22Rv1 (cell line): ENCODE results near the gene LILRB3.

Experiments
- ZFX ChIP-seq: fragments of 450-650 bp; IDR thresholded peaks from 2 replicates; pipeline ENCODE4 v1.6.1; 2017; ENCODE audit warnings: antibody characterized with exemption, borderline replicate concordance
- TF ChIP-seq, protein P1 (sequence below): fragments of 450-650 bp; IDR thresholded peaks from 2 replicates; pipeline ENCODE4 v1.5.1; 2017; ENCODE audit warnings: mild to moderate bottlenecking

DNA sequence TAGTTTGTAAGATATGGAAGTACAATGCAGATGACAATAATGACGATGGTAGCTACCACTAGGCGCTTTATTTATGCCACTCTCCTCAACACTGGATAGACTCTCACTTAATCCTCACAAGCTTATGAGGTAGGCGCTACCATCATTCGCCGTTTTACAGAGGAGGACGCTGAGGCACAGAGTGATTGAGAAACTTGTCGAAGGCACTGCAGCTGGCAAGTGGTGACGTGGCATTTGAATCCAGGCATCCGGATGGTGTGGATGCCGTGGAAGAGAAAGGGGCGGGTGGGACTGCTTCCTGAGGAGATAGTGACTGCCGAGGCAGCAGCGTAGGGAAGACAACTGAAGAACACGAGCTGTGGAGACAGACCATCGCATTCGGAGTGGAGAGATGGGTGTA lies 23.4 kb downstream of the LILRB3 start:
- TF ChIP-seq, protein P1, sequence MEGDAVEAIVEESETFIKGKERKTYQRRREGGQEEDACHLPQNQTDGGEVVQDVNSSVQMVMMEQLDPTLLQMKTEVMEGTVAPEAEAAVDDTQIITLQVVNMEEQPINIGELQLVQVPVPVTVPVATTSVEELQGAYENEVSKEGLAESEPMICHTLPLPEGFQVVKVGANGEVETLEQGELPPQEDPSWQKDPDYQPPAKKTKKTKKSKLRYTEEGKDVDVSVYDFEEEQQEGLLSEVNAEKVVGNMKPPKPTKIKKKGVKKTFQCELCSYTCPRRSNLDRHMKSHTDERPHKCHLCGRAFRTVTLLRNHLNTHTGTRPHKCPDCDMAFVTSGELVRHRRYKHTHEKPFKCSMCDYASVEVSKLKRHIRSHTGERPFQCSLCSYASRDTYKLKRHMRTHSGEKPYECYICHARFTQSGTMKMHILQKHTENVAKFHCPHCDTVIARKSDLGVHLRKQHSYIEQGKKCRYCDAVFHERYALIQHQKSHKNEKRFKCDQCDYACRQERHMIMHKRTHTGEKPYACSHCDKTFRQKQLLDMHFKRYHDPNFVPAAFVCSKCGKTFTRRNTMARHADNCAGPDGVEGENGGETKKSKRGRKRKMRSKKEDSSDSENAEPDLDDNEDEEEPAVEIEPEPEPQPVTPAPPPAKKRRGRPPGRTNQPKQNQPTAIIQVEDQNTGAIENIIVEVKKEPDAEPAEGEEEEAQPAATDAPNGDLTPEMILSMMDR = no peak
- no peak for TF ChIP-seq ZFX
